AG09319 (cell line): ENCODE data around the gene MTCL3.

ENCODE experiments used
- DNase-seq: peaks from one replicate; pipeline ENCODE4 v3.0.0-alpha.2; 2010; ENCODE audit warnings: low read depth; ENCODE audit errors: extremely low read depth
- CTCF ChIP-seq: IDR thresholded peaks from 2 replicates; pipeline ENCODE4 v1.5.1; 2011; ENCODE audit warnings: low read depth, mild to moderate bottlenecking, inconsistent platforms, low read length, moderate library complexity

MTCL3 gene

DNA sequence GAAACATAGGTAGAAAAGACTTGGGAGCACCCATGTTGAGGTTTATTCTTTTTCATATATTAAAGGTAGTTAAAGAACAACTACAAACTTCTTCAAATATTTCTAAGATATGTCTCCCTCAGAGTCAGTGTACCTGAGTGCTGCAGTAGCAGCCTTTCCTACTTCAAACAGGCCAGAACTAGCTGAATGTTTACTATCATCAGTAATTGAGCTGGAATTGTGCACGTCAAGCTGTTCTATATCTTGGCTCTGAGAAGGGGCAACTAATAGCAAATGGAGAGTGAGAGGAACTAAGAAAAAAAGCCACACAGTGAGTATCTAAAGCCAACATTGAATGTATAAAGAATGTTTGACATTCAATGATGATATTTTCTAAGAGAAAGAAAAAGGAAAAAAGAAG is 21.7 kb downstream of the MTCL3 start:
- no peak for DNase-seq
- TF ChIP-seq CTCF, result no peak

DNA sequence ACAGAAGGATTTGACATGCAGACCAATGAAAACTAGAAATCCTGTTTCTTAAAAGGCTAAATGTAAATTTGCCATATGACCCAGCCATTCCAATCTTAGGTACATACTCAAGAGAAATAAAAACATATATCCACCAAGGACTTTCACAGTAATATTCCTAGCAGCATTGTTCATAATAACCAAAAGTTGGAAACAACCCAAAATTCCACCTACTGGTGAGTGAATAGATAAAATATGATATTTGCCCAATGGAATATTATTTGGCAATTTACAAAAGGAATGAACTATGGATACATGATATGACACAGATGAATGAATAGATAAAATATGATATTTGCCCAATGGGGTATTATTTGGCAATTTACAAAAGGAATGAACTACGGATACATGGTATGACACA is 22.7 kb downstream of the MTCL3 start:
- TF ChIP-seq CTCF, result no peak; the same call in 1 of the 2 replicates
- no peak for DNase-seq

DNA sequence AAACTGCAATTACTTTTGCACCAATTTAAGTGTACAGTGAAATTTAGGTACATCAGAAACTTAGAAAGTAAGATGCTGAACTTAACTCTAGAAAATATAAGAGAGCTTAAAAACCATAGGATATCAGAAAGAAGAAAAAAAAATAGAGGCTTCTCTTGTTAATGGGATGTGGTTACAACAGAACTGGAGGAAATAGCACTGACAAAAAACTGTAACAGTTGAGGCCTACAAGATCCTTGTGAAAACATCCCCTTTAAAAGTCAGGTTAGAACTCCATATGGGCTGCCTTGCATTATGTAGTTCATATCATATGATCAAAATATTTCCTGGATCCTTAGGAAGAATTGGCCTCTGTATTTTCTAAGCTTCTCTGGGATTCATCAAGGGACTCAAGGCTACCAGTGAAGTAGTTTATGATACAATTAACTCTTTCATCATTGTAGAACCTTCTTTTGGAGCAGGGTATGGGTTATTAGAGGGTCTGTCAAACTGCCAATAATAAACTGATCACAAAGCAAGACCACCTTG is 24.8 kb downstream of the MTCL3 start:
- TF ChIP-seq CTCF, result no peak
- DNase-seq, result no peak

DNA sequence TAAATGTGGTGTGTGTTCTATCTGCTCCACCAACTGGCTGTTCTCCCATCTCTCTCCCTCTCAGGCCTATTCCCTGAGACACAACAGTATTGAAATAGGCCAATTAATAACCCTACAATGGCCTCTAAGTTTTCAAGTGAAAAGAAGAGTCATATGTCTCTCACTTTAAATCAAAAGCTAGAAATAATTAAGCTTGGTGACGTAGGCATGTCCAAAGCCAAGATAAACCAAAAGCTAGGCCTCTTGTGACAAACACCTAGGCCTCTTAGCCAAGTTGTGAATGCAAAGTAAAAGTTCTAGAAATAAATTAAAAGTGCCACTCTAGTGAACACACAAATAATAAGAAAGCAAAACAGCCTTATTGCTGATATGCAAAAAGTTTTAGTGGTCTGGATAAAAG is 29.9 kb downstream of the MTCL3 start:
- TF ChIP-seq CTCF, result no peak

DNA sequence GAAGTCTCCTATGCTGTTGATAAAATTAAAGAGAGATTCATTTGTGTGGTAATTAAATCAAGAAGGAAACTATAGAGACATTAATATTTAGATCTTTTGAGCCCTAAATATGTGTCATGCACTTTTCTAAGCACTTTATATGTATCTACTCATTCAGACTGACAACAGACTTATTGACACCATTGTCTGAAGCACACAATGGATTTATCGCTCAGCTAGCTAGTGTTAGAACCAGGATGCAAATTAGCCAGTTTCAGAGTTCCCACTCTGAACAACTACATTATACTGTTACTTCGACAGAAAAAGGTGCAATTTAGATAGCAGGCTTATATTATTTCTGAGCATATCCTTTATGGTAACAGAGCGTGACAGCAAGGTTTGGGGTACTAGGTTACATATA is 32.2 kb downstream of the MTCL3 start:
- no peak for DNase-seq
- TF ChIP-seq CTCF, result no peak

More for the DNA sequence above, 29.9 kb downstream of the MTCL3 start:
- DNase-seq, result no peak

DNA sequence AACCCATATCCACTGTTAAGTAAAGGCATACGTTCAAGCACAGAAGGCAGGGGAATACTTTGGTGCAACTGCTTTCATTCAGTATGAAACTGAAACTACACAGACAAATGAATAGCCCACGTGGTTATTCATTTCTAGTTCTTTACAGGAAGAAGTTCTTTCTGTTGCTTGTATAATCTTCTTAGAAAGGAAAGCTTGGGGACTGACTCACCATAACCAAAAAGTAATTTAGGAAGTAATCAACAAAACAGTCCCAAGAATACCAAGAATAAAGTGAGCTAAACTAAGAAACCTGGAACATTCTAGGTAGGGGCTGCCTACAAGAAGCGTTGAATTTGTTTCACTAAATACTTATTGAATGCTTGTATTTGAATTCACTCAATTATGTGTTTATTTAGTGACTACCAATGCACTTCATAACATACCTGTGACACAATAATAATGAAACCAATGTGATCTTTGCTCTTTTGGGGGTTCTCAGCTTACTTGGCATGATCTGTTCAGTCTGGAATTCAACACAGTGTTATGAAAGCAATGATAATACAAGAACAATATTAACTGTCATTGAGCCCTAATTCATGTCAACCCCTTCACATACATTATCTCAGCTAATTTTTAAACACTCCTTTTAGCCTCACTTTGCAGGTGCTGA is 34.8 kb downstream of the MTCL3 start:
- no peak for TF ChIP-seq CTCF
- DNase-seq, result no peak

- no peak for DNase-seq
Observed at GRCh38 chr6:127483399-127484055, 35.6 kb downstream of the MTCL3 start.

More at GRCh38 chr6:127483399-127484055, 35.6 kb downstream of the MTCL3 start:
- no peak for TF ChIP-seq CTCF
